T-helper 17 cell (primary cell): Measurements from ENCODE around the gene PNPLA1. TPM values are rescaled to one million over a fixed set of nuclear protein-coding genes. Genes with fewer than 3 reads are reported as not detected.

Source experiments
- total RNA-seq, 4 donors: library from RNA in 2 of 4; stranded (reverse) in 2 of 4; gene quantifications; one replicate each; pipeline ENCODE4 v1.2.3 and lab custom pipeline; 2022 to 2026

Gene PNPLA1
- total RNA-seq, 2 donors from 2014 or later = 0.15 TPM; not detected in 1

Other genes starting within 250 kb of the PNPLA1 start
- gene SLC26A8, start 245.4 kb upstream of the PNPLA1 start, total RNA-seq = under 1 TPM in 1 of 2 donors, not detected in 1; 0.37 TPM
- 10 to 100 TPM; 43.7 to 48.1 TPM for gene MAPK14, start 242.3 kb upstream of the PNPLA1 start, total RNA-seq
- gene MAPK13, start 139.5 kb upstream of the PNPLA1 start, total RNA-seq = 10 to 100 TPM; 32.1 to 33.7 TPM
- gene BRPF3, start 73.3 kb upstream of the PNPLA1 start, total RNA-seq = 10 to 100 TPM; 27.6 to 30.6 TPM
- not detected for gene BNIP5, start 66.8 kb downstream of the PNPLA1 start, total RNA-seq
- gene ETV7, start 117.6 kb downstream of the PNPLA1 start, total RNA-seq = 1 to 10 TPM in 1 of 2 donors, under 1 TPM in 1; 0.37 to 2.6 TPM
- under 1 TPM; 0.30 to 0.60 TPM for gene PXT1, start 172.8 kb downstream of the PNPLA1 start, total RNA-seq
- gene KCTD20, start 172.9 kb downstream of the PNPLA1 start, total RNA-seq = 10 to 100 TPM; 31.3 to 54.1 TPM